Tibial nerve (tissue), 3 donors: Measurements from ENCODE around the gene FAM117A.

Experiments used
- CTCF ChIP-seq, 5 experiments: fragments of 200-600 bp in 3 of 5; fragments of 450-650 bp in 2 of 5; sonication (generic) in 3 of 5; IDR thresholded peaks; one replicate each; pipeline ENCODE4 v1.5.1; 2016 to 2019; ENCODE audit warnings: antibody characterized with exemption in 5 of 5, mild to moderate bottlenecking in 3 of 5, moderate library complexity in 2 of 5
- POLR2A ChIP-seq, 2 donors: fragments of 450-650 bp; IDR thresholded peaks; one replicate each; pipeline ENCODE4 v1.6.1; 2017; ENCODE audit warnings: antibody characterized with exemption in 2 of 2, mild to moderate bottlenecking in 2 of 2, moderate library complexity in 2 of 2

GRCh38 chr17:49676276-49676868 is 87.6 kb downstream of the FAM117A start:
- TF ChIP-seq CTCF (IDR thresholded peaks at IDR 0.05), result no peak
- no peak for TF ChIP-seq POLR2A (IDR thresholded peaks at IDR 0.05)
